Tibial nerve (tissue), 4 donors: ENCODE data around the gene PMF1.

ENCODE experiments used
- CTCF ChIP-seq, 5 experiments: fragments of 200-600 bp in 3 of 5; fragments of 450-650 bp in 2 of 5; sonication (generic) in 3 of 5; IDR thresholded peaks; one replicate each; pipeline ENCODE4 v1.5.1; 2016 to 2019; ENCODE audit warnings: antibody characterized with exemption in 5 of 5, mild to moderate bottlenecking in 3 of 5, moderate library complexity in 2 of 5
- EP300 ChIP-seq, 2 donors: sonication (generic); formaldehyde crosslinking; IDR thresholded peaks; one replicate each; pipeline ENCODE4 v1.6.1; 2017; ENCODE audit warnings: antibody characterized with exemption in 2 of 2, mild to moderate bottlenecking in 1 of 2
- POLR2A ChIP-seq, 2 donors: fragments of 450-650 bp; IDR thresholded peaks; one replicate each; pipeline ENCODE4 v1.6.1; 2017; ENCODE audit warnings: antibody characterized with exemption in 2 of 2, mild to moderate bottlenecking in 2 of 2, moderate library complexity in 2 of 2

GRCh38 chr1:156204686-156205085, 8.1 kb upstream of the PMF1 start:
- no peak for TF ChIP-seq CTCF (IDR thresholded peaks at IDR 0.05)
- no peak for TF ChIP-seq EP300 (IDR thresholded peaks at IDR 0.05)
- no peak for TF ChIP-seq POLR2A (IDR thresholded peaks at IDR 0.05)
